ENCODE results near the gene CBARP.

GRCh38 chr19:1226227-1226518 is 11.6 kb downstream of the CBARP start:
- TF ChIP-seq CTCF (IDR thresholded peaks at IDR 0.05; ENCODE audit: low read depth, low read length) (no peak), POLR2A (IDR thresholded peaks at IDR 0.05; ENCODE audit: extremely low read depth, insufficient read length) (no peak), MYC (IDR thresholded peaks at IDR 0.05; ENCODE audit: low read depth, low read length) (no peak)
- TF ChIP-seq, protein P1, sequence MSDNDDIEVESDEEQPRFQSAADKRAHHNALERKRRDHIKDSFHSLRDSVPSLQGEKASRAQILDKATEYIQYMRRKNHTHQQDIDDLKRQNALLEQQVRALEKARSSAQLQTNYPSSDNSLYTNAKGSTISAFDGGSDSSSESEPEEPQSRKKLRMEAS (IDR thresholded peaks at IDR 0.05; ENCODE audit: low read depth, low read length), result no peak
